HepG2 (cell line): ENCODE data around the gene TNNI3K. TPM values are rescaled to one million over a fixed set of nuclear protein-coding genes. Genes with fewer than 3 reads are reported as not detected.

ENCODE experiments used
- MIER3 ChIP-seq: IDR thresholded peaks from 2 replicates; pipeline ENCODE4 v1.6.1; 2016; ENCODE audit warnings: missing compliant biosample characterization, borderline replicate concordance
- RXRA ChIP-seq: sonication (generic); formaldehyde crosslinking; IDR thresholded peaks from 2 replicates; pipeline ENCODE4 v1.5.1; 2020; ENCODE audit warnings: missing genetic modification reagents
- ZBTB38 ChIP-seq: sonication (generic); formaldehyde crosslinking; IDR thresholded peaks from 2 replicates; pipeline ENCODE4 v1.5.1; 2020; ENCODE audit warnings: mild to moderate bottlenecking, missing genetic modification reagents
- ZNF12 ChIP-seq: sonication (generic); formaldehyde crosslinking; IDR thresholded peaks from 2 replicates; pipeline ENCODE4 v1.5.0; 2020; ENCODE audit warnings: missing genetic modification reagents
- ZNF251 ChIP-seq: sonication (generic); formaldehyde crosslinking; IDR thresholded peaks from 2 replicates; pipeline ENCODE4 v1.9.0; 2021; ENCODE audit warnings: mild to moderate bottlenecking, missing genetic modification reagents
- ZNF772 ChIP-seq: sonication (generic); formaldehyde crosslinking; IDR thresholded peaks from 2 replicates; pipeline ENCODE4 v1.5.0; 2020; ENCODE audit warnings: mild to moderate bottlenecking, missing genetic modification reagents
- polyA plus RNA-seq, 8 experiments: library from polyadenylated mRNA; depleted of rRNA in 3 of 8; stranded (reverse) in 7 of 8; unstranded in 1 of 8; fragments of >200 nt; fragmentation: Illumina TruSeq in 4 of 8; extraction: Trizol in 4 of 8; gene quantifications; 2 replicates each; pipeline versions ENCODE4 v1.2.1 to v1.2.3, GENCODE V29; 2011 to 2016; ENCODE audit warnings: low read depth in 4 of 8, missing spikeins in 1 of 8, mixed read lengths in 1 of 8; ENCODE audit not compliant: insufficient read depth in 1 of 8
- total RNA-seq, 5 experiments: library from RNA; depleted of rRNA; stranded (reverse); fragments of >200 nt; fragmentation: Illumina TruSeq; extraction: Trizol; gene quantifications; 2 replicates each; pipeline ENCODE4 v1.2.3, GENCODE V29; 2016; ENCODE audit warnings: low read depth in 1 of 5
- TF ChIP-seq, protein P1 (sequence below): sonication (generic); formaldehyde crosslinking; IDR thresholded peaks from 2 replicates; pipeline ENCODE4 v1.4.0; 2020; ENCODE audit warnings: mild to moderate bottlenecking, missing genetic modification reagents
- TF ChIP-seq, protein P2 (sequence below): sonication (generic); formaldehyde crosslinking; IDR thresholded peaks from 2 replicates; pipeline ENCODE4 v1.5.0; 2020; ENCODE audit warnings: mild to moderate bottlenecking, missing genetic modification reagents, moderate library complexity

The TNNI3K gene
- total and polyA plus RNA-seq, 2 of the 13 experiments (the other 11 are each of a cell fraction or from before 2014, with no cell fraction given): 1.1 TPM; not detected in 1

DNA sequence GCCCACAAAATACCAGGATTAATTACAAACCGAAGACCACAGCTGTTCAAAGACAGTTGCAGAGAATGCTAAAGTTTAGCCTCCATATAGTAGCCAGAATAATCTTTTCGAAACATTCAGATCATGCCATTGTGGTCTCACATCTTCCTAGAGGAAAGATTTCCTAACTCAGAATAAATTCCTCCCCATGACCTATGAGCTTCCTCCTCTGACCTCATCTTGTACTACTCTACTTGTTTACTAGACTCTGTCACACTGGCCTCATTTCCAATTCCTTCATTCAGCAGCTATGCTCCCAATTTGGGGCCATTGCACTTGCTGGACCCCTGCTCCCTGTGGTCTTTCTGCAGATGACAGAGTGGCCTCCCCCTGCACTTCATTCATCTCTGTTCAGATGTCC, 349.0 kb downstream of the TNNI3K start (continued):
- TF ChIP-seq, protein P1, sequence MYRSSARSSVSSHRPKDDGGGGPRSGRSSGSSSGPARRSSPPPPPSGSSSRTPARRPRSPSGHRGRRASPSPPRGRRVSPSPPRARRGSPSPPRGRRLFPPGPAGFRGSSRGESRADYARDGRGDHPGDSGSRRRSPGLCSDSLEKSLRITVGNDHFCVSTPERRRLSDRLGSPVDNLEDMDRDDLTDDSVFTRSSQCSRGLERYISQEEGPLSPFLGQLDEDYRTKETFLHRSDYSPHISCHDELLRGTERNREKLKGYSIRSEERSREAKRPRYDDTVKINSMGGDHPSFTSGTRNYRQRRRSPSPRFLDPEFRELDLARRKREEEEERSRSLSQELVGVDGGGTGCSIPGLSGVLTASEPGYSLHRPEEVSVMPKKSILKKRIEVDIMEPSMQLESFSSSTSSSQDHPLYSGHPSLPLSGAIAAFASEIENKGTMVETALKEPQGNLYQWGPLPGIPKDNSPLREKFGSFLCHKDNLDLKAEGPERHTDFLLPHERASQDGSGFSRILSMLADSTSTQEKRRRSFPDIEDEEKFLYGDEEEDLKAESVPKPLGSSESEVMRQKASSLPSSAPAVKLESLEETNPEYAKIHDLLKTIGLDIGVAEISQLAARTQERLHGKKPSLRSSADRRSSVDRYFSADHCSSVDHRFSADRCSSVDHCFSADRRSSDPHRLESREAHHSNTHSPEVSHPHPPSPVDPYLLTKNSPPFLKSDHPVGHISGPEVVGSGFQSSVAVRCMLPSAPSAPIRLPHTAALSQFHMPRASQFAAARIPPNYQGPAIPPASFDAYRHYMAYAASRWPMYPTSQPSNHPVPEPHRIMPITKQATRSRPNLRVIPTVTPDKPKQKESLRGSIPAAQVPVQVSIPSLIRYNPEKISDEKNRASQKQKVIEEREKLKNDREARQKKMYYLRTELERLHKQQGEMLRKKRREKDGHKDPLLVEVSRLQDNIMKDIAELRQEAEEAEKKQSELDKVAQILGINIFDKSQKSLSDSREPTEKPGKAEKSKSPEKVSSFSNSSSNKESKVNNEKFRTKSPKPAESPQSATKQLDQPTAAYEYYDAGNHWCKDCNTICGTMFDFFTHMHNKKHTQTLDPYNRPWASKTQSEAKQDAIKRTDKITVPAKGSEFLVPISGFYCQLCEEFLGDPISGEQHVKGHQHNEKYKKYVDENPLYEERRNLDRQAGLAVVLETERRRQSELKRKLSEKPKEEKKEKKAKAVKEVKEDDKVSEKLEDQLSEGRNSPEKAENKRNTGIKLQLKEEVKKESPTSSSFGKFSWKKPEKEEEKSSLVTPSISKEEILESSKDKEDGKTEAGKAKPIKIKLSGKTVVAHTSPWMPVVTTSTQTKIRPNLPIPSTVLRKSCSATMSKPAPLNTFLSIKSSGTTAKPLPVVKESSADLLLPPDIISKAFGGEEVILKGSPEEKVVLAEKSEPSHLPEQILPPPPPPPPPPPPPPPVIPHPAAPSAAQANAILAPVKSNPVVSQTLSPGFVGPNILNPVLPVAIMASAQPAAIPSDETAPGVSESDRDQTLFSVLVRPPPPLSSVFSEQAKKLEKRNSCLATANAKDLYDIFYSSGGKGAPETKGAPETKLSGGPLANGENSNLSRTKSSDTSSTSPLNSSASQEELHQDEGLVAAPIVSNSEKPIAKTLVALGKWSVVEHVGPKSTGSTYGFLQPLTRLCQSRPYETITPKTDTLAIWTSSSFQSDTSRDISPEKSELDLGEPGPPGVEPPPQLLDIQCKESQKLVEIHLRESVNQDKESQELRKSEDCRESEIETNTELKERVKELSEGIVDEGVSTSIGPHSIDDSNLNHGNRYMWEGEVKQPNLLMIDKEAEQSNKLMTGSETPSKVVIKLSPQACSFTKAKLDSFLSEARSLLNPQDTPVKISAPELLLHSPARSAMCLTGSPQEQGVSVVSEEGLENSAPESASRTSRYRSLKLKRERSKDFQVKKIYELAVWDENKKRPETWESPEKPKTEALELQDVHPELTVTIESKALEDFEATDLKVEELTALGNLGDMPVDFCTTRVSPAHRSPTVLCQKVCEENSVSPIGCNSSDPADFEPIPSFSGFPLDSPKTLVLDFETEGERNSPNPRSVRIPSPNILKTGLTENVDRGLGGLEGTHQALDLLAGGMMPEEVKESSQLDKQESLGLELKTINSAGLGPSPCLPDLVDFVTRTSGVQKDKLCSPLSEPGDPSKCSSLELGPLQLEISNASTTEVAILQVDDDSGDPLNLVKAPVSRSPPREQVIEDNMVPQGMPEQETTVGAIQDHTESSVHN (CRISPR knock-in tag): no peak
- TF ChIP-seq ZBTB38 (no peak), ZNF772 (CRISPR knock-in tag) (no peak), RXRA (CRISPR knock-in tag) (no peak), ZNF12 (CRISPR knock-in tag) (no peak), ZNF251 (no peak), MIER3 (CRISPR knock-in tag) (no peak)
- TF ChIP-seq, protein P2, sequence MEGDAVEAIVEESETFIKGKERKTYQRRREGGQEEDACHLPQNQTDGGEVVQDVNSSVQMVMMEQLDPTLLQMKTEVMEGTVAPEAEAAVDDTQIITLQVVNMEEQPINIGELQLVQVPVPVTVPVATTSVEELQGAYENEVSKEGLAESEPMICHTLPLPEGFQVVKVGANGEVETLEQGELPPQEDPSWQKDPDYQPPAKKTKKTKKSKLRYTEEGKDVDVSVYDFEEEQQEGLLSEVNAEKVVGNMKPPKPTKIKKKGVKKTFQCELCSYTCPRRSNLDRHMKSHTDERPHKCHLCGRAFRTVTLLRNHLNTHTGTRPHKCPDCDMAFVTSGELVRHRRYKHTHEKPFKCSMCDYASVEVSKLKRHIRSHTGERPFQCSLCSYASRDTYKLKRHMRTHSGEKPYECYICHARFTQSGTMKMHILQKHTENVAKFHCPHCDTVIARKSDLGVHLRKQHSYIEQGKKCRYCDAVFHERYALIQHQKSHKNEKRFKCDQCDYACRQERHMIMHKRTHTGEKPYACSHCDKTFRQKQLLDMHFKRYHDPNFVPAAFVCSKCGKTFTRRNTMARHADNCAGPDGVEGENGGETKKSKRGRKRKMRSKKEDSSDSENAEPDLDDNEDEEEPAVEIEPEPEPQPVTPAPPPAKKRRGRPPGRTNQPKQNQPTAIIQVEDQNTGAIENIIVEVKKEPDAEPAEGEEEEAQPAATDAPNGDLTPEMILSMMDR (CRISPR knock-in tag): no peak
